K562 treated with DMSO at 1 percent for 12 hours (cell line): Measurements from ENCODE around the gene CCDC171. TPM values are rescaled to one million over a fixed set of nuclear protein-coding genes. Genes with fewer than 3 reads are reported as not detected.

Source experiments
- total RNA-seq: library from RNA; unstranded; fragments of 300-600 nt; gene quantifications from 2 replicates; pipeline ENCODE4 v1.2.3, GENCODE V29; 2022; ENCODE audit not compliant: insufficient read depth

Gene CCDC171
- 0.11 TPM in 1 of 2 replicates, not detected in the other for total RNA-seq

GRCh38 chr9:15552636-15553527, at the start of gene CCDC171:
Gene CCDC171, plus strand, starts transcription at chr9:15553043. Its CDS starts 11,046 bp downstream, at chr9:15564089.

GRCh38 chr9:15510789-15511575, 41.9 kb upstream of the CCDC171 start, which contains the start of gene PSIP1:
Gene PSIP1, minus strand, starts transcription at chr9:15510970. Its CDS starts 782 bp downstream, at chr9:15510188.

Other genes starting within 250 kb of the CCDC171 start
- gene TTC39B, start 245.8 kb upstream of the CCDC171 start, total RNA-seq, result 1.6 and 2.3 TPM in 2 replicates
- gene SNAPC3, start 130.2 kb upstream of the CCDC171 start, total RNA-seq, result 4.2 and 12.2 TPM in 2 replicates
- 58.0 and 93.5 TPM in 2 replicates for gene PSIP1, start 42.1 kb upstream of the CCDC171 start, total RNA-seq